Stimulated activated naive CD4-positive, alpha-beta T cell treated with Interleukin-2 at 50 U/mL for 16 hours (primary cell): ENCODE data around the gene SLC4A7.

Source experiments
- DNase-seq: peaks from one replicate; lab custom pipeline; 2025; lab: John Stamatoyannopoulos, UW

SLC4A7 gene

GRCh38 chr3:27325419-27325818 lies 158.8 kb downstream of the SLC4A7 start:
- DNase-seq: no peak

- DNase-seq: no peak
Measured at GRCh38 chr3:27324686-27325085, 159.5 kb downstream of the SLC4A7 start.

DNA sequence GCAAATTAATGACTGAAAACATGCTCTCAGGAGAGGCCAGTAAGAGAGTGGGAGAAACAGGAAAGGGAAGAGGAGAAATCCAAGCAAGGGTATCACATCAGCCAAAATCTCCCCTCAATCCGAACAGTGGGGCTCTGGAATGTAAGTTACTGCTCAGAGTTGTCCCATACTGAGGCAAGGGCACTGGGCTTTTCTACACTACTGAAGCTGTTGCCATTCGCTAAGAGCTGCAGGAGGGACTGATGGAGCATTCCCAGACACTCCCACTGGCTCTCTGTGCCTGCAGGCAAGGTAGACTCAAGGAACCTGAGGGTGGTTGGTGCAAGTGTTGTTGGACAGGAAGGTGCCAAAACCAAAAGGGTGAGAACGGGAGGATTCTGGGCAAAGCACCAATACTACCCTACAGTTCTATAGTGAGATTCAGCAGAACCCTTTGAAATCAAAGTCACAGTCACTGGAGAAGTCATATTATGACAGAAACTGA lies 161.1 kb downstream of the SLC4A7 start:
- DNase-seq: no peak
